ENCODE results near the gene GHSR.

Gene GHSR

GRCh38 chr3:172404237-172404962 lies 43.9 kb downstream of the GHSR start:
- Mint-ChIP-seq H3K4me3 (no peak overlapping the region), H3K27me3 (ENCODE audit: low read depth) (peaks cover 12% of the 10 kb centered on the region), H3K36me3 (ENCODE audit: low read depth) (no peaks in the 10 kb centered on the region), H3K9me3 (no peaks in the 10 kb centered on the region), H3K27ac (no peak overlapping the region), H3K4me1 (ENCODE audit: low read depth) (no peaks in the 10 kb centered on the region)
- no peak for DNase-seq (ENCODE audit: low spot score)

GRCh38 chr3:172402892-172403643 lies 45.2 kb downstream of the GHSR start:
- Mint-ChIP-seq H3K36me3 (ENCODE audit: low read depth) (peaks cover 2% of the 10 kb centered on the region), H3K4me1 (ENCODE audit: low read depth) (no peaks in the 10 kb centered on the region), H3K4me3 (no peak overlapping the region), H3K27me3 (ENCODE audit: low read depth) (peaks cover 9% of the 10 kb centered on the region), H3K9me3 (no peaks in the 10 kb centered on the region), H3K27ac (no peak overlapping the region)
- DNase-seq (ENCODE audit: low spot score), result no peak

- peaks cover 2% of the 10 kb centered on the region for H3K36me3 Mint-ChIP-seq (ENCODE audit: low read depth)
- H3K27ac Mint-ChIP-seq, result no peak overlapping the region
- H3K4me3 Mint-ChIP-seq, result no peak overlapping the region
- no peaks in the 10 kb centered on the region for H3K4me1 Mint-ChIP-seq (ENCODE audit: low read depth)
- no peaks in the 10 kb centered on the region for H3K9me3 Mint-ChIP-seq
- no peak for DNase-seq (ENCODE audit: low spot score)
- peaks cover 9% of the 10 kb centered on the region for H3K27me3 Mint-ChIP-seq (ENCODE audit: low read depth)
Measured at GRCh38 chr3:172402090-172402489, 46.2 kb downstream of the GHSR start.

GRCh38 chr3:172398484-172398883 lies 49.8 kb downstream of the GHSR start:
- no peak overlapping the region for H3K27ac Mint-ChIP-seq
- H3K9me3 Mint-ChIP-seq, result no peaks in the 10 kb centered on the region
- peaks cover 4% of the 10 kb centered on the region for H3K27me3 Mint-ChIP-seq (ENCODE audit: low read depth)
- peaks cover 2% of the 10 kb centered on the region for H3K36me3 Mint-ChIP-seq (ENCODE audit: low read depth)
- no peak overlapping the region for H3K4me3 Mint-ChIP-seq
- H3K4me1 Mint-ChIP-seq (ENCODE audit: low read depth), result no peaks in the 10 kb centered on the region
- no peak for DNase-seq (ENCODE audit: low spot score)

- H3K36me3 Mint-ChIP-seq (ENCODE audit: low read depth), result peaks cover 2% of the 10 kb centered on the region
Measured at GRCh38 chr3:172397716-172398405, 50.4 kb downstream of the GHSR start.

GRCh38 chr3:172396400-172396799 lies 51.9 kb downstream of the GHSR start:
- Mint-ChIP-seq H3K4me3 (no peak overlapping the region), H3K27ac (no peak overlapping the region), H3K27me3 (ENCODE audit: low read depth) (no peaks in the 10 kb centered on the region), H3K36me3 (ENCODE audit: low read depth) (peaks cover 2% of the 10 kb centered on the region), H3K4me1 (ENCODE audit: low read depth) (no peaks in the 10 kb centered on the region), H3K9me3 (no peaks in the 10 kb centered on the region)
- DNase-seq (ENCODE audit: low spot score), result no peak

More at GRCh38 chr3:172397716-172398405, 50.4 kb downstream of the GHSR start:
- Mint-ChIP-seq H3K27me3 (ENCODE audit: low read depth) (peaks cover 4% of the 10 kb centered on the region), H3K27ac (no peak overlapping the region), H3K4me3 (no peak overlapping the region), H3K4me1 (ENCODE audit: low read depth) (no peaks in the 10 kb centered on the region), H3K9me3 (no peaks in the 10 kb centered on the region)
- no peak for DNase-seq (ENCODE audit: low spot score)

GRCh38 chr3:172394692-172395091 lies 53.6 kb downstream of the GHSR start:
- no peak for DNase-seq (ENCODE audit: low spot score)
- Mint-ChIP-seq H3K27ac (no peak overlapping the region), H3K27me3 (ENCODE audit: low read depth) (no peaks in the 10 kb centered on the region), H3K36me3 (ENCODE audit: low read depth) (peaks cover 2% of the 10 kb centered on the region), H3K4me3 (no peak overlapping the region), H3K9me3 (no peaks in the 10 kb centered on the region), H3K4me1 (ENCODE audit: low read depth) (no peaks in the 10 kb centered on the region)
